ENCODE results near the gene C1QBP. TPM values are rescaled to one million over a fixed set of nuclear protein-coding genes. Genes with fewer than 3 reads are reported as not detected.

The C1QBP gene
- total and polyA plus RNA-seq, 4 donors, result 94.9 to 123 (median 112) TPM

DNA sequence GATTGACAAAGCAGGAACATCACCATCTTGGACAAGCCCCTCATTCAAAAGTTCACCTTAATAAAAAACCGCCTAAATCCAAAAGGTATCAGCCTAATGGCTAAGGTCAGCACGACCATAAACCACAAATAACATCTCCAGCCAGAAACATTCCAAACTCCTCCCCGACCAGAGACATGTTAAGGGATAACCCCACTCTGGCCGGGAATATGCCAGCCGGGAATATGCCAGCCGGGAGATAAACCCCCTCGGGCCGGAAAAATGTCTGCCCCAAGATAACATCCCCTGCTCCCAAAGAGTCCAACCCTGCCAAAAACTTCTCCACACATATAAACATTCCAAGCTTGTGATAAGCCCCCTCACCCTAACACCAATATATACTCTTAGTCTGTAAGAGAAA lies 28.5 kb upstream of the C1QBP start (continued):
- TF ChIP-seq, protein P1, sequence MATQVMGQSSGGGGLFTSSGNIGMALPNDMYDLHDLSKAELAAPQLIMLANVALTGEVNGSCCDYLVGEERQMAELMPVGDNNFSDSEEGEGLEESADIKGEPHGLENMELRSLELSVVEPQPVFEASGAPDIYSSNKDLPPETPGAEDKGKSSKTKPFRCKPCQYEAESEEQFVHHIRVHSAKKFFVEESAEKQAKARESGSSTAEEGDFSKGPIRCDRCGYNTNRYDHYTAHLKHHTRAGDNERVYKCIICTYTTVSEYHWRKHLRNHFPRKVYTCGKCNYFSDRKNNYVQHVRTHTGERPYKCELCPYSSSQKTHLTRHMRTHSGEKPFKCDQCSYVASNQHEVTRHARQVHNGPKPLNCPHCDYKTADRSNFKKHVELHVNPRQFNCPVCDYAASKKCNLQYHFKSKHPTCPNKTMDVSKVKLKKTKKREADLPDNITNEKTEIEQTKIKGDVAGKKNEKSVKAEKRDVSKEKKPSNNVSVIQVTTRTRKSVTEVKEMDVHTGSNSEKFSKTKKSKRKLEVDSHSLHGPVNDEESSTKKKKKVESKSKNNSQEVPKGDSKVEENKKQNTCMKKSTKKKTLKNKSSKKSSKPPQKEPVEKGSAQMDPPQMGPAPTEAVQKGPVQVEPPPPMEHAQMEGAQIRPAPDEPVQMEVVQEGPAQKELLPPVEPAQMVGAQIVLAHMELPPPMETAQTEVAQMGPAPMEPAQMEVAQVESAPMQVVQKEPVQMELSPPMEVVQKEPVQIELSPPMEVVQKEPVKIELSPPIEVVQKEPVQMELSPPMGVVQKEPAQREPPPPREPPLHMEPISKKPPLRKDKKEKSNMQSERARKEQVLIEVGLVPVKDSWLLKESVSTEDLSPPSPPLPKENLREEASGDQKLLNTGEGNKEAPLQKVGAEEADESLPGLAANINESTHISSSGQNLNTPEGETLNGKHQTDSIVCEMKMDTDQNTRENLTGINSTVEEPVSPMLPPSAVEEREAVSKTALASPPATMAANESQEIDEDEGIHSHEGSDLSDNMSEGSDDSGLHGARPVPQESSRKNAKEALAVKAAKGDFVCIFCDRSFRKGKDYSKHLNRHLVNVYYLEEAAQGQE (IDR thresholded peaks at IDR 0.05), result no peak
- TF ChIP-seq RAD21 (IDR thresholded peaks at IDR 0.05) (no peak), TAF1 (conservative IDR thresholded peaks at IDR 0.05) (no peak), EGR1 (IDR thresholded peaks at IDR 0.05; ENCODE audit: low read depth in 2 of 2) (no peak), FOXA1 (IDR thresholded peaks at IDR 0.05) (no peak), GABPA (IDR thresholded peaks at IDR 0.05 in 1 of 2, conservative IDR thresholded peaks at IDR 0.05 in 1 of 2) (no peak), RXRA (IDR thresholded peaks at IDR 0.05) (no peak), FOXA2 (IDR thresholded peaks at IDR 0.05) (no peak)

DNA sequence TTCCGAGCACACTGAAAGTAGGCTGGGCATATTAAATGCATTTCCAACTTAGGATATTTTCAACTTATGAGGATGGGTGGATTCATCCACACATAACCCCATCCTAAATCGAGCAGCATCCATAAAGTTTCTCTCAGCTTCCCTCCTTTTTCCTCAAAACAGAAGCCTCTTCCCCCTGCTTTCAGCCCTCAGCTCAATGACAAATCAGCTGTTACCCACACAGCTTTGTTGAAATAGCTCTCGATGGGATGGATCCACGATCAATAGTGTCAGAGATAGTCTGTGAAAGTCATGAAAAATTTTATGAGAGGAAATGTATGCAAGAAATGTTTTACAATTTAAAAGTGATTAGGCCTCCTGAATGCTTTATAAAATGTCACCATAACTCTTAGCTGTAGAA lies 27.3 kb upstream of the C1QBP start:
- H3K4me1 ChIP-seq (ENCODE audit: control insufficient read depth in 4 of 4, insufficient read depth in 4 of 4, low read length in 3 of 4), result peaks cover 7 to 45% (median 41%) of the 10 kb centered on the region in 4 donors
- H3K9ac ChIP-seq (ENCODE audit: low read depth in 1 of 2, low read length in 2 of 2), result peak overlapping the region in 1 of 2 donors; percentile 44
- no peak overlapping the region for H3K27ac ChIP-seq (ENCODE audit: low read depth in 1 of 2, low read length in 2 of 2)
- no peaks in the 10 kb centered on the region for H3K27me3 ChIP-seq (ENCODE audit: control insufficient read depth in 4 of 4, insufficient read depth in 4 of 4, low read length in 3 of 4)
- TF ChIP-seq TAF1 (conservative IDR thresholded peaks at IDR 0.05) (no peak), YY1 (IDR thresholded peaks at IDR 0.05) (no peak), SP1 (IDR thresholded peaks at IDR 0.05) (no peak), RXRA (IDR thresholded peaks at IDR 0.05) (no peak), JUND (IDR thresholded peaks at IDR 0.05) (no peak), ATF3 (IDR thresholded peaks at IDR 0.05) (no peak), HNF4A (conservative IDR thresholded peaks at IDR 0.05) (no peak), CTCF (IDR thresholded peaks at IDR 0.05; ENCODE audit: low read depth, low read length, missing input control) (no peak), HNF4G (IDR thresholded peaks at IDR 0.05) (no peak), FOXA1 (IDR thresholded peaks at IDR 0.05) (no peak), GABPA (IDR thresholded peaks at IDR 0.05 in 1 of 2, conservative IDR thresholded peaks at IDR 0.05 in 1 of 2) (no peak), EGR1 (IDR thresholded peaks at IDR 0.05; ENCODE audit: low read depth in 2 of 2) (no peak)
- TF ChIP-seq, protein P1 (IDR thresholded peaks at IDR 0.05), result no peak
- TF ChIP-seq, protein P2, sequence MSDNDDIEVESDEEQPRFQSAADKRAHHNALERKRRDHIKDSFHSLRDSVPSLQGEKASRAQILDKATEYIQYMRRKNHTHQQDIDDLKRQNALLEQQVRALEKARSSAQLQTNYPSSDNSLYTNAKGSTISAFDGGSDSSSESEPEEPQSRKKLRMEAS (IDR thresholded peaks at IDR 0.05), result no peak
- TF ChIP-seq, protein P3, sequence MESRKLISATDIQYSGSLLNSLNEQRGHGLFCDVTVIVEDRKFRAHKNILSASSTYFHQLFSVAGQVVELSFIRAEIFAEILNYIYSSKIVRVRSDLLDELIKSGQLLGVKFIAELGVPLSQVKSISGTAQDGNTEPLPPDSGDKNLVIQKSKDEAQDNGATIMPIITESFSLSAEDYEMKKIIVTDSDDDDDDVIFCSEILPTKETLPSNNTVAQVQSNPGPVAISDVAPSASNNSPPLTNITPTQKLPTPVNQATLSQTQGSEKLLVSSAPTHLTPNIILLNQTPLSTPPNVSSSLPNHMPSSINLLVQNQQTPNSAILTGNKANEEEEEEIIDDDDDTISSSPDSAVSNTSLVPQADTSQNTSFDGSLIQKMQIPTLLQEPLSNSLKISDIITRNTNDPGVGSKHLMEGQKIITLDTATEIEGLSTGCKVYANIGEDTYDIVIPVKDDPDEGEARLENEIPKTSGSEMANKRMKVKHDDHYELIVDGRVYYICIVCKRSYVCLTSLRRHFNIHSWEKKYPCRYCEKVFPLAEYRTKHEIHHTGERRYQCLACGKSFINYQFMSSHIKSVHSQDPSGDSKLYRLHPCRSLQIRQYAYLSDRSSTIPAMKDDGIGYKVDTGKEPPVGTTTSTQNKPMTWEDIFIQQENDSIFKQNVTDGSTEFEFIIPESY (IDR thresholded peaks at IDR 0.05), result no peak
- H3K9me3 ChIP-seq (ENCODE audit: control insufficient read depth in 4 of 4, low read length in 3 of 4), result no peaks in the 10 kb centered on the region
- H3K4me3 ChIP-seq (ENCODE audit: low read depth in 1 of 3, low read length in 3 of 3), result no peak overlapping the region
- H3K36me3 ChIP-seq (ENCODE audit: control insufficient read depth in 4 of 4, insufficient read depth in 3 of 4, low read depth in 1 of 4, low read length in 3 of 4), result peaks cover 0 to 2% (median under 1%) of the 10 kb centered on the region in 4 donors
- DNase-seq (ENCODE audit: low spot score), result no peak
- WGBS, result 62% methylated on average over 4 of the region's 4 CpGs
